Astrocyte of the spinal cord (primary cell): ENCODE measurements around the gene PRCC.
"Not testable (repeated sequence)": the region's sequence is repeated elsewhere in the genome, so short reads cannot be mapped to it uniquely, and the experiment has no call there.

Experiments used
- DNase-seq: peaks from one replicate; pipeline ENCODE4 v3.0.0; 2011; ENCODE audit warnings: low read depth, low spot score
- H3K4me3 ChIP-seq: 2 replicates; pipeline ENCODE4 v1.5.1; 2011; ENCODE audit warnings: low read depth, mild to moderate bottlenecking, low read length, moderate library complexity
- CTCF ChIP-seq: IDR thresholded peaks from 2 replicates; pipeline ENCODE4 v1.5.1; 2012; ENCODE audit warnings: low read depth, mild to moderate bottlenecking, low read length, inconsistent platforms
- in situ Hi-C: cut with HindIII; loops from 2 replicates; pipeline ENCODE4 v1.10.0; 2017; ENCODE audit warnings: low sequenced_read_pairs

Gene PRCC

GRCh38 chr1:156752843-156753482 lies 14.4 kb upstream of the PRCC start:
- H3K4me3 ChIP-seq, result peak overlapping the region; percentile 83
- in situ Hi-C loops, result no loop called here
- DNase-seq, result no peak
- no peak for TF ChIP-seq CTCF

GRCh38 chr1:156754219-156754618 lies 13.1 kb upstream of the PRCC start:
- in situ Hi-C loops, result no loop called here
- no peak for DNase-seq
- no peak overlapping the region for H3K4me3 ChIP-seq
- no peak for TF ChIP-seq CTCF

- in situ Hi-C loops, result no loop called here
- DNase-seq, result no peak
- no peak for TF ChIP-seq CTCF
- no peak overlapping the region for H3K4me3 ChIP-seq
Measured at GRCh38 chr1:156755527-156755950, 11.8 kb upstream of the PRCC start.

GRCh38 chr1:156756355-156756754 lies 11.0 kb upstream of the PRCC start:
- no peak for DNase-seq
- H3K4me3 ChIP-seq, result no peak overlapping the region
- in situ Hi-C loops, result no loop called here
- TF ChIP-seq CTCF, result no peak

GRCh38 chr1:156757572-156758253 lies 9.6 kb upstream of the PRCC start:
- in situ Hi-C loops, DNase-seq, H3K4me3 ChIP-seq: not testable (repeated sequence)

GRCh38 chr1:156760092-156760795 lies 7.1 kb upstream of the PRCC start:
- no peak overlapping the region for H3K4me3 ChIP-seq
- no peak for TF ChIP-seq CTCF
- no peak for DNase-seq
- in situ Hi-C loops, result no loop called here

GRCh38 chr1:156760796-156761104 lies 6.6 kb upstream of the PRCC start:
- TF ChIP-seq CTCF, result no peak
- in situ Hi-C loops, result no loop called here
- DNase-seq, result no peak
- H3K4me3 ChIP-seq, result no peak overlapping the region

- in situ Hi-C loops, H3K4me3 ChIP-seq, DNase-seq: not testable (repeated sequence)
Measured at GRCh38 chr1:156765136-156765535, 2.2 kb upstream of the PRCC start.
